Stimulated activated CD4-positive, alpha-beta T cell treated with anti-CD3 and anti-CD28 coated beads, Interleukin-15, amount 100 ng/mL, for 24 hours (primary cell): ENCODE results near the gene PRR19.

Experiments
- DNase-seq: peaks from one replicate; pipeline ENCODE4 v3.0.0-alpha.2; 2020

Gene PRR19

DNA sequence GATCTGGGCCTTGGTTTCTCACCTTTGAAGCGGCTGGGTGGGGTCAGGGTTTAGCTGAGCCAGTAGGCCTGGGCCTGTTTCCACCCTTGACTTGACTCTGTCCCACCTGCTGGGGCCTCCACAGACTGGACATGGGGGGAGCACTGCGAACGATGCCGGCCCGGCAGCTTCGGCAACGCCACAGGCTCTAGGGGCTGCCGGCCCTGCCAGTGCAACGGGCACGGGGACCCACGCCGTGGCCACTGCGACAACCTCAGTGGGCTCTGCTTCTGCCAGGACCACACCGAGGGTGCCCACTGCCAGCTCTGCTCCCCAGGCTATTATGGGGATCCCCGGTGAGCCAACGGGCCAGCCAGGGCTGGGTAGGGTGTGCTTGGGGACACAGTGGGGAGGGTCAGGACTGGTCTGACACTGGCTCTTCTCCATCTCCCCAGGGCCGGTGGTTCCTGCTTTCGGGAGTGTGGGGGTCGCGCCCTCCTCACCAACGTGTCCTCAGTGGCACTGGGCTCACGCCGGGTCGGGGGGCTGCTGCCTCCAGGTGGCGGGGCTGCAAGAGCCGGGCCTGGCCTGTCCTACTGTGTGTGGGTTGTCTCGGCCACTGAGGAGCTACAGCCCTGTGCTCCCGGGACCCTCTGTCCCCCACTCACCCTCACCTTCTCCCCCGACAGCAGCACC, 51.5 kb downstream of the PRR19 start:
- no peak for DNase-seq

DNA sequence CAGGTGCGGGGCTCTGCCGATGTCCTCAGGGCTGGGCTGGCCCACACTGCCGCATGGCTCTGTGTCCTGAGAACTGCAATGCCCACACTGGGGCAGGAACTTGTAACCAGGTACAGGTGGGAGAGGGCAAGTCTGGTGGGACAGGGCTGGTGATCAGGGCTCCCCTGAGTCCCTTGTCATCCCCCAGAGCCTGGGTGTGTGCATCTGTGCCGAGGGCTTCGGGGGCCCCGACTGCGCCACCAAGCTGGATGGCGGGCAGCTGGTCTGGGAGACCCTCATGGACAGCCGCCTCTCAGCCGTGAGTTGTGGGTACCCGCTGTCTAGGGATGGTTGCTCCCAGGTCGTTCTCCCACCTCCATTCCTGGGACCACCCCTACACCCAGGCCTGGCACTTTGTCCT, 54.0 kb downstream of the PRR19 start:
- DNase-seq: no peak

DNA sequence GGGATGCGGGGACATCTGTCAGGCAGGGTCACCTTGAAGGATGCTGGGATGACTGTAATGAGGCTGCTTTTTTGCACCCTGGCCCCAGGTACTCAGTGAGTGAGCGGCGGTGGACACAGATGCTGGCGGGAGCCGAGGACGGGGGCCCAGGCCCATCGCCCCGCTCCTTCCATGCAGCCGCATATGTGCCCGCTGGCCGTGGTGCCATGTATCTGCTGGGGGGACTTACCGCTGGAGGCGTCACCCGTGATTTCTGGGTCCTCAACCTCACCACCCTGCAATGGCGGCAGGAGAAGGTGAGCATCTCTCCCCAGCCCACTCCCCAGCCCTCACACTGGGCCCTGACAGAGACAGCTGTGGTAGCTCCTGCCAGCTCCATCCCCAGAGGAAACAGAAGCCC, 54.8 kb downstream of the PRR19 start:
- DNase-seq: no peak

DNA sequence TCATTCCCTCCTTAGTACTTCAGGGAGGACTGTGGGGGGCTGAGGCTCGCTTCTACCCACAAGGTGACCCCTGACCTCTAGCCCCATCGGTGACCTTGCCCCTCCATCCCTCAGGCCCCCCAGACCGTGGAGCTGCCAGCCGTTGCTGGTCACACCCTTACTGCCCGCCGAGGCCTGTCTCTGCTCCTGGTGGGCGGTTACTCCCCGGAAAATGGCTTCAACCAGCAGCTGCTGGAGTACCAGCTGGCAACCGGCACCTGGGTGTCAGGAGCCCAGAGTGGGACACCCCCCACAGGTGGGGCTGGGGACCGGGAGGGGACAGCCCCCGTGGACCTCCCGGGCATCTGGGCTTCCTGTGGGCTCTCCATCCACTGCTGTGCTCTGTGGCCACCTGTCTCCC, 55.4 kb downstream of the PRR19 start:
- DNase-seq: no peak
